H7 (cell line): ENCODE results near the gene GTF2IRD2. TPM values are rescaled to one million over a fixed set of nuclear protein-coding genes. Genes with fewer than 3 reads are reported as not detected.
"Not testable (repeated sequence)": the region's sequence is repeated elsewhere in the genome, so short reads cannot be mapped to it uniquely, and the experiment has no call there.

ENCODE experiments used
- DNase-seq: peaks from one replicate; pipeline ENCODE4 v3.0.0; 2012
- H3K27me3 ChIP-seq: 2 replicates; pipeline ENCODE4 v1.6.0; 2011; ENCODE audit warnings: mild to moderate bottlenecking, low read length; ENCODE audit not compliant: control insufficient read depth, insufficient read depth
- H3K36me3 ChIP-seq: replicated peaks from 2 replicates; pipeline ENCODE4 v1.5.1; 2011; ENCODE audit warnings: low read length; ENCODE audit not compliant: control insufficient read depth, insufficient read depth
- H3K4me3 ChIP-seq: 2 replicates; pipeline ENCODE4 v1.5.1; 2011; ENCODE audit warnings: low read depth, mild to moderate bottlenecking, control low read depth, low read length, moderate library complexity; ENCODE audit not compliant: insufficient read depth
- total RNA-seq: library from RNA; depleted of rRNA; stranded (reverse); fragments of >200 nt; shearing (Covaris generic); gene quantifications from 2 replicates; pipeline ENCODE4 v1.2.3, GENCODE V29; 2014; rRNA removed

Gene GTF2IRD2
- 0.76 and 2.5 TPM in 2 replicates for total RNA-seq

- not testable (repeated sequence) for H3K36me3 ChIP-seq, H3K4me3 ChIP-seq, DNase-seq
These were observed at the start of gene GTF2IRD2 for GRCh38 chr7:74850833-74851721. Gene GTF2IRD2, minus strand, starts transcription at chr7:74851605. Its CDS starts 15,227 bp downstream, at chr7:74836378.

GRCh38 chr7:74890158-74891123 is 39.0 kb upstream of the GTF2IRD2 start:
- H3K27me3 ChIP-seq: not testable (repeated sequence)

More at GRCh38 chr7:74850833-74851721, at the start of gene GTF2IRD2:
- H3K27me3 ChIP-seq: not testable (repeated sequence)

GRCh38 chr7:74889518-74890129 is 38.2 kb upstream of the GTF2IRD2 start:
- H3K4me3 ChIP-seq, H3K36me3 ChIP-seq, H3K27me3 ChIP-seq, DNase-seq: not testable (repeated sequence)

More at GRCh38 chr7:74890158-74891123, 39.0 kb upstream of the GTF2IRD2 start:
- DNase-seq, H3K36me3 ChIP-seq: not testable (repeated sequence)
- H3K4me3 ChIP-seq: peak overlapping the region; percentile 50

GRCh38 chr7:74885295-74885694 is 33.9 kb upstream of the GTF2IRD2 start:
- not testable (repeated sequence) for H3K36me3 ChIP-seq, DNase-seq, H3K4me3 ChIP-seq

GRCh38 chr7:74882110-74882509 is 30.7 kb upstream of the GTF2IRD2 start:
- DNase-seq, H3K4me3 ChIP-seq, H3K36me3 ChIP-seq, H3K27me3 ChIP-seq: not testable (repeated sequence)

More at GRCh38 chr7:74885295-74885694, 33.9 kb upstream of the GTF2IRD2 start:
- not testable (repeated sequence) for H3K27me3 ChIP-seq

- not testable (repeated sequence) for H3K36me3 ChIP-seq, H3K4me3 ChIP-seq, H3K27me3 ChIP-seq, DNase-seq
These were observed 23.5 kb upstream of the GTF2IRD2 start for GRCh38 chr7:74874748-74875512.

- H3K27me3 ChIP-seq, H3K4me3 ChIP-seq, H3K36me3 ChIP-seq, DNase-seq: not testable (repeated sequence)
These were observed 22.8 kb upstream of the GTF2IRD2 start for GRCh38 chr7:74874104-74874747.

- DNase-seq, H3K36me3 ChIP-seq, H3K27me3 ChIP-seq, H3K4me3 ChIP-seq: not testable (repeated sequence)
These were observed 21.1 kb upstream of the GTF2IRD2 start for GRCh38 chr7:74872542-74872941.

GRCh38 chr7:74865777-74866176 is 14.4 kb upstream of the GTF2IRD2 start:
- H3K4me3 ChIP-seq, H3K27me3 ChIP-seq, H3K36me3 ChIP-seq, DNase-seq: not testable (repeated sequence)

GRCh38 chr7:74849853-74850252 is 1.6 kb downstream of the GTF2IRD2 start:
- not testable (repeated sequence) for H3K36me3 ChIP-seq, DNase-seq, H3K27me3 ChIP-seq, H3K4me3 ChIP-seq

GRCh38 chr7:74830411-74830810 is 21.0 kb downstream of the GTF2IRD2 start:
- not testable (repeated sequence) for H3K36me3 ChIP-seq, H3K27me3 ChIP-seq, H3K4me3 ChIP-seq, DNase-seq

GRCh38 chr7:74829959-74830358 is 21.4 kb downstream of the GTF2IRD2 start:
- not testable (repeated sequence) for H3K27me3 ChIP-seq, DNase-seq, H3K4me3 ChIP-seq, H3K36me3 ChIP-seq

- H3K4me3 ChIP-seq, H3K36me3 ChIP-seq, H3K27me3 ChIP-seq, DNase-seq: not testable (repeated sequence)
These were observed 30.1 kb downstream of the GTF2IRD2 start for GRCh38 chr7:74821259-74821658.
